GM18909 (cell line): Measurements from ENCODE around the gene BACH2.

Experiments
- ATAC-seq: cut with Tn5 transposase; IDR thresholded peaks from one replicate; pipeline ENCODE4 v1.9.1; 2021; ENCODE audit warnings: mild to moderate bottlenecking; ENCODE audit not compliant: unreplicated experiment, poor library complexity

Gene BACH2

DNA sequence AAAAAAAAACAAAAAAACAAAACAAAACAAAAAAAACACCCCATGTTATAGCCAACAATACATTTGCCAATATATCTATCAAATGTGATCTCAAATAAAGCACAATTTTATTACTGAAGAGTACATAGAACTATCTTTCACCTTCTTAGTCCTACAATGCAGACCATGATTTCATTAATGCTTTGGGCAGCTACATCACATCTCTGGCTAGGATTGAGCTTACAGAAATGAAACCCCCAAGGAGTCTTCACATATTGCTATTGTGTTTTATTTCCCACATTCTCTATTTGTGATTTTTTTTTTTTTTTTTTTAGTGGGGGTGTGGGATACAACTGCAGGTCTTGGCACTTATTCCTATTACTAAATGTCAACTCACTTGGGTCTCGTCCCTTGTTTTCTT is 189.3 kb downstream of the BACH2 start:
- ATAC-seq: no peak

GRCh38 chr6:90106449-90106848 is 190.2 kb downstream of the BACH2 start:
- no peak for ATAC-seq

DNA sequence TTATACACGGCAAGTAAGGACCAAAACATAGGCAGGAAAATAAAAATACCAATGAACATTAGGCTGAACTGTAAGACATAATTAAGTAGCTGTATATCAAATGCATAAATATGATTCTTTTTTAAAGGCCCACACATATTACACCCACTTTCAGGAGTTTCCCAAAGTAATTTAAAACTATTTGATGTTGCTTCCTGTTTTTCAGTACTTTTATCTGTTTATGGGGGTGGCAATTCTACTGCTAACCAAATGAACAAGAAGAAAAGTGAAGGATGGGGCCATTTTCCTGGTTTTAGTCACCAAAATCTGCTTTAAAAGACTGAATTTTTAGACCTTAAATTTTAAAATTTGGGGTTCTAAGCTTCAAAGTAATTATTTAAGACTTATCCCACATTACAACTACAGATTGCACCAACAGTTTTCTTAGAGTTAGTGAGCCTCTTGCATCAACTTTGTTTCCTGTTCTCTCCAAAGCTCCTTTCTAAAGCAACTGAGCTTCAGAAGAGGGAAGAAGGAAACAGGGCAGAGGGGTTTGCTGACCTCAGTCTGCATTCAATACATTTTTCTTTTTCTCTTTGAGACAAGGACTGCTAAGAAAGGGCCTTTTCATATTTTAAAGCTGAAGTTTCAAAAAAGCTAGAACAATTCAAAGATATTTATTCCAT is 191.0 kb downstream of the BACH2 start:
- ATAC-seq: no peak

DNA sequence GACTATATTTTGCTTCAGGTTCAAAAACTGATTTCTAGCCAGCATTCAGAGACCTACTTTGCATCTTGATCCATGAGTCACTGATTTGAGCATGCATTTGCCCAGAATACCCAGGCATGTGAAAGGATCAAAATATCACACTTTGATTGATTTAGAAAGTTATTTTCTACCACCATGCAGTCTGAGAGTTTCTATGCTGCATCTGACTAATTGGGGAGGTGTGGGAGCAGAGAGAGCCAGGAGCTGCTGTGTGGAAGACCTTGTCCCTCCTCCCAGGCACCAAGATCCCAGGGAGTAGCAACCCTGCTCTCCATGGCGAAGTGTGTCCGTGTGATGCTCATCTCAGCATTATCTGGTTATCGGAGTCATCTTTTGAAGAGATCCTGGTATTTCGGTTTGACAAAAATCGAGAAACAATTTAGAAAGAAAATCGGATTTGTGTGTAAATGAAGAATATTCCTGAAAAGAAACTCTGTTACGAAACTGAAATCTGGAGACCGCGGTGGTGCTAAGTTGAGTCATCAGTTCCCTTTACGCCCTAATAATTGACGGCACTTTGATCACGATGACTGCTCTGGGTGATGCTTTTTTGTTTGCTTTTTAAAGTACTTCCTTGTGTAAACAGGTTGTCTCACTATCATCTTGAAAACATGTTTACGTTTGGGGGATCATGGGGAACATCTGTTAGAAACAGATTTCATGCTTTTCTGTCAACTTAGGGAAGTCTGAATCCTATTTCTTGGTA is 193.4 kb downstream of the BACH2 start:
- ATAC-seq: peak; percentile 80

GRCh38 chr6:90101403-90101802 is 195.2 kb downstream of the BACH2 start:
- ATAC-seq: no peak

DNA sequence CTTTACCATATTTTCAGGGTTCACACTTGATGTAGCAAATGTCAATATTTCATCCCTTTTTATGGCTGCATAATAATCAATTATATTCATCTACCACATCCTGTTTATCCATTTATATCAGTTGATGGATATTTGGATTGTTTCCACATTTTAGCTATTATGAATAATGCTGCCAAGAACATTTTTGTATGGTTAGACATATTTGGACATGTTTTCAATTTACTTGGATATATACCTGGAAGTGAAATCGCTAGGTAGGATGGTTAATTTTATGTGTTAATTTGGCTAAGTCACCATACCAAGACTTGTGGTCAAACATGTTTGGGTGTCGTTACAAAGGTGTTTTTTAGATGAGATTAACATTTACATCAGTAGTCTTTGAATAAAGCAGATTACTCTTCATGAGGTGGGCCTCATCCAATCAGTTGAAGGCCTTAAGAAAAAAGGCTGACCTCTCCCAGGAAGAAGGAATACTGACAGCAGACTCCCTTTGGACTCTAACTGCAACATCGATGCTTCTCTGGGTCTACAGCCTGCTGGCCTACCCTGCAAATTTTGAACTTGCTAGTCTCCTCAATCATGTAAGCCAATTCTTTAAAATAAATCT is 196.5 kb downstream of the BACH2 start:
- ATAC-seq: no peak

GRCh38 chr6:90098627-90099026 is 198.0 kb downstream of the BACH2 start:
- no peak for ATAC-seq

GRCh38 chr6:90098001-90098531 is 198.6 kb downstream of the BACH2 start:
- no peak for ATAC-seq

DNA sequence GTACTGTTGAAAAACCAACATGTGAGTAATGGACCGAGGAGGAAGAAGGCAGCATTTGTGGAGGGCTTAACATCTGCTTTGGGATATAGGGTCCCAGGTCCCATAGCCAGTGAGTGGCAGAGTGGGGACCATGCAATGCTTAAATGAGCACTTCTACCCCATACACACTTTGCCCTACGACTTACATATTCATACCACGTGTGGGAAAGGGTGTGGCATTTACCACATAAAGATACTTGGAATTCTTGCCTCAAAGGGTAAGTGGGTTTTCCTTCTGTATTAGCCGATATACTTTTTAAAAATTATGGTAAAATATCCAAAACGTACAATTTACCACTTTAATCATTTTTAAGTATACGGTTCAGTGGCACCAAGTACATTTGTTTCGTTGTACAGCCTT is 199.3 kb downstream of the BACH2 start:
- ATAC-seq: no peak

DNA sequence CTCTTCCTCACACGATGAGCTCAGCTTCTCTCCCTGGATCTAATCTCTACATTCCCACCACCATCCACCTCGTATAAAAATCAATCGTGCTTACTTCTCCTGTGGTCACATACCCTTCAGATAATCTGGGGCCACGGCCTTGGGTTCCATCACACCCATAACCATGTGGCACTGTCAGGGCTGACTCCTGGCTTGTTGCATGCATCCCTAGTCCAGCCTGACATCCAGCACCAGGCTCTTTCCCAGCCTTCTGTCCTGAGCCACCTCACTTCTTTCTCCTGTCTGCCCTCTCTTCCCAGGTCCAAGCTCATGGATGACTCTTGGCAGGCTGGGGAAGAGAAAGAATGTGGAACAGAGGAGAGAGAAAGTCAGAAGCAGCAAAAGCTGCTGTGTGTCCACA is 199.8 kb downstream of the BACH2 start:
- no peak for ATAC-seq

DNA sequence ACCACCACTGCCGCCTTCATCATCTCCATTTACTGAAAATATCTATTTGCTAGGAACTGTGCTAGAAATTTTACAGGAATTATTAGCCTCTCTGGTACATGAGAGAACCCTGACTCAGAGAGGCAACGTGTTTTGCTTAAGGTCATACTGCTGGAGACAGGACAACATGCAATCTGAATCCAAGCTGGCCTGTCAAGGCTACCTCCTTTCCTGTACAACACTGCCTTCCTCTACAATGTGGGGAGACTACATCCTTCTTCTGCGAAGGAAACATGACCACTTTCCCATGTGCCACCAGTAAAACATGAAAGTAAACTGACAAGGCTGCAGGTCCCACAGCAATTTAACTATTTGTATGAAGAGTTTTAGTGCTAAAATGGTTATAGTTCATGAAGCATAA is 200.9 kb downstream of the BACH2 start:
- no peak for ATAC-seq

DNA sequence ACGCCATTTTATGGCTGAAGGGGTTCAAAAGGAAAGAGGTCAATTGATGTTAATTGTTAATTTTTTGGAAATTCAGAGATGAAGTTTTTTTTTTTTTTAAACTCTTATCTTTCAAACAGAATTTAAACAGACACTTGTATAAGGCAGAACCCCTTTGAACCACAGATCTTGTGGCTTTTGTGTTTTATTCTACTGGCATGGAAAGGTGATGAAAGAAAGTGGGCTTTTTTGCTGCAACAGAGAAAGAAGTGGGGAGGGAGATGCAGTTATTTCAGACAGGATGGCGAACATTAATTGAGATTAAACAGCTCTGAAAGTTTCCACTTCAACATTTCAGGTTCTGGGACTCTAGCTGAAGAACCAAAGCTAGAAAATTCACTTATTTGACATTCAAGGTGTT is 201.5 kb downstream of the BACH2 start:
- no peak for ATAC-seq

DNA sequence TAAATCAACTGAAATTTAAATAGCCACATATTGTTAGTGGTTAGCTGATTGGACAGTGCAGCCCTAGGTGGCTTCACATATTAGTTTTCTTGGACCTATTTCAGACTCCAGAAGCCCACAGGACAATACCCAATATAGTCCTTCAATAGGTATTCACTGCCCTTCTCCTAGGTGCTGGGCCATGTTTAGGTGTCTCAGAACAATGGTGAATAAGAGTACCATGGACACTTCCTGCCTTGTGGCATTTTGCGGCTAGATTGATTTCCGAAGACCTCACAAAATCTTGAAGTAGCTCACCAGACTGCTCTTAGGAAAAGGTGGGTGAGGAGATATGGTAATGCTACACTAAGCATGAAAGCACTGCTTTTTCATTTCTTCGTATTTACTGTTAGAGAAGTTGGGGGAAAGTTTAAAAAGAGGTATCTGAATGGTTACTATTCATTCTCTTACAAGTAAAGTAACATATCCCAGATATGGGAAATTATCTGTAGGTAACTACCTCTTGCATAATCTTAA is 203.0 kb downstream of the BACH2 start:
- ATAC-seq: no peak

DNA sequence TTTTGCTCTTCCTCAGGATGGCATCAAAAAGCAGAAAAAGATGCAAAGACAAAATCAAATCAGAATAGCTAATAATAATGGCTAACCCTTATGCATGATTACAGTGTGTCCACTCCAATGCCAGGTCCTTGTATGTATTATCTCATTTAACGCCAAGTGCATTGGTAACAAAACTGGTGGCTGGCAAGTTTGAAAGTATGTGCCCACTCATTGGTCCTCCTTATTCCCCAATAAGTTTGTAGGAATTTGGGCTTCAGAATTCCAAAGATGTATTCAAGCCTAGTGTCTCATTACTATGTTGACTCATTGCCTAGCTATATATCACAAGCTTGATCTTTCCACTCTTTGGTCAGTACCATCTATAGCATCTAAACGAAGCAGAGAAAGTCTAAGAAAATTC is 205.8 kb downstream of the BACH2 start:
- no peak for ATAC-seq

DNA sequence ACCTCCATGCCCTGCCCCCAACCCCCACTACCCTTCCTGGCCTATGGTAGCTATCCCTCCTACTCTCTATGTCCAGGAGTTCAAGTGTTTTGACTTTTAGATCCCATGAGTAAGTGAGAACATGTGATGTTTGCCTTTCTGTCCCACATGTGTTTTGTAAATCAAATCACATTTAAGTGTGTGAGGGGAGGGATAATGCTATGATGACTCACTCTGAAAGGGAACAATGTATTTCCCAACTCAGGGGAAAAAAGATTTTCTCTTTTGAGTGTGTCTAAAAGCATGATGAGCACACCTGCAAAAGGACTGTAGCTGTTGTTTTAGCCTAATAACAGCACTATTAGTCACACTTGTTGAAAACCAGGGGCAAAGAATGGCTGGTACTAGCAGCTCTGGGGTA is 208.6 kb downstream of the BACH2 start:
- ATAC-seq: no peak

DNA sequence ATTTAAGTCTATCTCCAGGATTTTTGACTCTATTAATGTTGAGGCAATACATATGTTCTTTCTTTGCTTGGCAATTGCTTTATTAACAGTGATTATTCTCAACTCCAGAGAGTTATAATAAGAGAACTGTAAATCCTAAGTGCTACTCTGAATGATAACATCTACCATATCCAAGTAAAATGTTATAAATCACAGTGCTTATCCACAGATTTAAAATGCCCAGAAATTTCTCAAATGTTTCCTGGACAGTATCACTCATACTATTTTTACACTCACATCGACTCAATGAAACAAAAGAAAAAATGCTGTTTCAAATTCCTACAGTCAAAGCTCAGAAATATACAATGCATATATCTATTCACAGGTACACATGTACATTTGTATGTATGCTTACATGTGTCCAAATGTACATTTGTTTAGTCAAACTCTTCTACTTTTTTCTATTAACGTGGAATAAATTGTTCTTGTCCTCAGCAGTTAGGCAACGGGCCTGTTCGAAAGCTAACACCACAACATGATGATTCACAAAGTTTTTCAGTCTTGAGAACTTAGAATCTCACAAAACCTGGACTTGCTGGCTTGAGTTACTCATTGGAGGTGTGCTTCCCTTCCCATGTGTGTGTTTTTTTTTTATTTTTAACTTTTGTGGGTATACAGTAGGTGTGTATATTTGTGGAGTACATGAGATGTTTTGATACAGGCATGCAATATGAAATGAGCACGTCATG is 209.4 kb downstream of the BACH2 start:
- no peak for ATAC-seq

DNA sequence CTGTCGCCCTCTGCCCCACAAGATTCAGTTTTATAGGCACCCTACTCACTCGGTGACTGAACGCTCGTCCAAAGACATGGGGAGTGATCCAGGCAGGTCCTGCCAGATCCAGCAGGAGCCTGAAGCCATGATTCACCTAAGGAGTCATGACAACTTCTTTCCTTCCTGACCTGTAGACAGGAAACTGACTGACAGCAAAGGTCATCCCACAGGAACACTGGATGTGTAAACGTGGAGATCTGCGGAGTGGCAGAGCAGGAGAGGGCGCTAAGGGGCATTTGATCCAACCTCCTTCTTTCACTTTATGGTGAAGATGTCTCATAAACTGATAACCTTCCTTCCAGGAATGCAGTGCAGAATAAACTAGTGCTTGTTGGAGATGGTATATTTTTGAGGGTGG is 210.1 kb downstream of the BACH2 start:
- no peak for ATAC-seq

DNA sequence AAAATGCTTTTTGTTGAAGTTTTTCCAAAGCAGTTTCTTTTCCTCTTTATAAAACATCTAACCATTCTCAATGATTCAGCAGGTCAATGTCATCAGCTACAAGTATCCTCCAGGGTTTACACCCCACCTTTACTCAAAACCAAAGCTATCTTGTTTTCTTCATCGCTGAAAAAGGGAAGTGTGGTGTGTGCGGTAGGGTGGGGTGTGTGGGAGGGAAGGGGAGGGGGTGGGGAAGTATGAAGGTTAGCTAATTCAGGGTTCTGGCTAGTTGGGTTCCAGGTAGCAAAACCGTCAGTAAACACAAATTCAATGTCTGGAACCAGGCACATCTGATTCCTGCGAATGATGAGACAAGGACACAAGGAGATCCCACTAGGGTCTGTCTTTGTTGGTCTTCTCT is 212.8 kb downstream of the BACH2 start:
- peak; percentile 67 for ATAC-seq

- no peak for ATAC-seq
Measured at GRCh38 chr6:90082847-90083246, 213.8 kb downstream of the BACH2 start.

- ATAC-seq: peak; percentile 85
Measured at GRCh38 chr6:90080876-90081481, 215.7 kb downstream of the BACH2 start.
